GM12864 (cell line): Measurements from ENCODE around the gene SGK1.
"Not testable (repeated sequence)": the region's sequence is repeated elsewhere in the genome, so short reads cannot be mapped to it uniquely, and the experiment has no call there.

Experiments
- DNase-seq: peaks from one replicate; pipeline ENCODE4 v3.0.0-alpha.2; 2011; ENCODE audit warnings: low read depth
- H3K4me3 ChIP-seq: 2 replicates; pipeline ENCODE4 v1.5.1; 2011; ENCODE audit warnings: mild to moderate bottlenecking, low read depth, low read length, control low read depth
- TF ChIP-seq, protein P1 (sequence below): IDR thresholded peaks from 2 replicates; pipeline ENCODE4 v1.5.1; 2011; ENCODE audit warnings: low read depth, mild to moderate bottlenecking, moderate library complexity, low read length, control low read depth, inconsistent platforms; ENCODE audit errors: missing control alignments

The SGK1 gene

DNA sequence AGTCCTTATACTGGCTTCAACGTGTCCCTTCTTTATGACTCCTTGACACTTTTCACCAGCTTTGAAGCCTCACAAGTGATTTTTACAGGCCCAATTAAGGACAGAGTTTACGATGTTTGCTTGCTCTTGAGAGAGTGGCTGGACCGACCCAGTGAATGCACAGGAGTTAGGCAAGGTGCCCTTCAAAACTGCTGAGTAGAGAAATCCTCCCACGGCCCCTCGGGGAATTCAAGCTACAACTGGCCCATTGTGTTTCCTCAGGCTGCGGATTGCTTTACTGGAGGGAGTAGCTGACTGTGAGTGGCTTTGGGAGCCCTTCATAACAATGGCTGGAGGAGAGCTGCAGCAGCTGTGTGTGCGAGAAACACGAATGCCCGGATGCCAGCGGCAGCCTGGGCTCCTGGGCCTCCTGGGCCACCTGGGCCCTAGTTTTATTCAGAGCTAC is 50.0 kb downstream of the SGK1 start:
- no peak overlapping the region for H3K4me3 ChIP-seq
- DNase-seq = no peak
- TF ChIP-seq, protein P1, sequence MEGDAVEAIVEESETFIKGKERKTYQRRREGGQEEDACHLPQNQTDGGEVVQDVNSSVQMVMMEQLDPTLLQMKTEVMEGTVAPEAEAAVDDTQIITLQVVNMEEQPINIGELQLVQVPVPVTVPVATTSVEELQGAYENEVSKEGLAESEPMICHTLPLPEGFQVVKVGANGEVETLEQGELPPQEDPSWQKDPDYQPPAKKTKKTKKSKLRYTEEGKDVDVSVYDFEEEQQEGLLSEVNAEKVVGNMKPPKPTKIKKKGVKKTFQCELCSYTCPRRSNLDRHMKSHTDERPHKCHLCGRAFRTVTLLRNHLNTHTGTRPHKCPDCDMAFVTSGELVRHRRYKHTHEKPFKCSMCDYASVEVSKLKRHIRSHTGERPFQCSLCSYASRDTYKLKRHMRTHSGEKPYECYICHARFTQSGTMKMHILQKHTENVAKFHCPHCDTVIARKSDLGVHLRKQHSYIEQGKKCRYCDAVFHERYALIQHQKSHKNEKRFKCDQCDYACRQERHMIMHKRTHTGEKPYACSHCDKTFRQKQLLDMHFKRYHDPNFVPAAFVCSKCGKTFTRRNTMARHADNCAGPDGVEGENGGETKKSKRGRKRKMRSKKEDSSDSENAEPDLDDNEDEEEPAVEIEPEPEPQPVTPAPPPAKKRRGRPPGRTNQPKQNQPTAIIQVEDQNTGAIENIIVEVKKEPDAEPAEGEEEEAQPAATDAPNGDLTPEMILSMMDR = no peak

DNA sequence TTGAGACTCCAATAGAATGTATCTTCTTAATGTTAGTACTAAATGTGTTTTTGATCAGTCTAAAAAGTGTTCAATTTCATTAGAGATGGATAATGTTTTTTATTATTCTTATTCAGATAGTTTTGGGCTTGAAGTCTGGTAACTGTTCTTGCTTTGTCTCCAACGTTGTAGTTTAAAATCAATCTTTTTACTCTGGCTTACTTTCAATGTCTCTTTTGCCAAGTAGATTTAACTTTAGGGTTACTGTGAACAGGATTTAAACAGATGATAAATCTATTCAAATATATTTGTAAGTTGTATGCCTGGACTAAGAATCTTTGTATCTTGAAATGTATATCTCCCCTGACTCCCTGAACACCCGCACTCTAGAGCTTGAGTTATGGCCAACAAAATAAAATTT is 51.1 kb downstream of the SGK1 start:
- DNase-seq = no peak
- TF ChIP-seq, protein P1 = no peak
- H3K4me3 ChIP-seq = no peak overlapping the region

- TF ChIP-seq, protein P1 = no peak
- DNase-seq = no peak
Measured at GRCh38 chr6:134261766-134262165, 56.1 kb downstream of the SGK1 start.

DNA sequence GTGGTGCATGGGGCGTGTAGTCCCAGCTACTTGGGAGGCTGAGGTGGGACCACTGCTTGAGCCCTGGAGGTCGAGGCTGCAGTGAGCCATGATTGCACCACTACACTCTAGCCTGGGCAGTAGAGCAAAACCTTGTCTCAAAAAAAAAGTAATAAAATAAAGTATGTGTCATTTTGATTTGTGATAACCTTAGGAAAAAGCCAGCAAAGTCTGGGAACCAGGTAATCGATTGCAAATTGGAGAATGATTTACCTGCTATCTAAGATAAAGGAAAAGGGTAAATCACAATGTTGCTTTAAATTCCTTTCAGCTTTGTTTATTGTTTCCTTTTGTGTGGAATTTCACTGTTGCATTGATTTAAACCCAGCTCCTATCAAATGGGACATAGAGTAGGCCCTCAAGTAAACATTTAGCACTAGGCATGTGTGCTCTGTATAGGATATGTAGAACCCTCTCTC is 59.0 kb downstream of the SGK1 start:
- H3K4me3 ChIP-seq = no peak overlapping the region
- TF ChIP-seq, protein P1 = no peak
- no peak for DNase-seq

More at GRCh38 chr6:134261766-134262165, 56.1 kb downstream of the SGK1 start:
- H3K4me3 ChIP-seq = no peak overlapping the region

GRCh38 chr6:134257516-134257915 is 60.4 kb downstream of the SGK1 start:
- no peak overlapping the region for H3K4me3 ChIP-seq
- TF ChIP-seq, protein P1 = no peak
- DNase-seq = no peak

DNA sequence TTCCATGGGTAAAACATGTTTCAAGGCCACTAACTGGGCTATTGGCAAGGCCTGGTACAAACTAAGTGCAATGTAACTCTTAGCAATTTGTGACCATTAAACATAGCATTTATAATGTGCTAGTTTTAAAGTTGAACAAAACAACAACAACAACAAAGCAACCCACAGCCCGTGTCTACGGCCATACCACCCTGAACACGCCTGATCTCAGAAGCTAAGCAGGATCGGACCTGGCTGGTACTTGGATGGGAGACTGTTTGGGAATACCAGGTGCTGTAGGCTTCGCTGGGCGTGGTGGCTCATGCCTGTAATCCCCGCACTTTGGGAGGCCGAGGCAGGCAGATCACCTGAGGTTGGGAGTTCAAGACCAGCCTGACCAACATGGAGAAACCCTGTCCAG is 61.0 kb downstream of the SGK1 start:
- no peak for DNase-seq
- TF ChIP-seq, protein P1 = no peak
- no peak overlapping the region for H3K4me3 ChIP-seq

GRCh38 chr6:134255280-134255679 is 62.6 kb downstream of the SGK1 start:
- H3K4me3 ChIP-seq, DNase-seq: not testable (repeated sequence)
